ENCODE results near the gene RAPGEF3. TPM values are rescaled to one million over a fixed set of nuclear protein-coding genes. Genes with fewer than 3 reads are reported as not detected.

The RAPGEF3 gene
- total and polyA plus RNA-seq, 9 of the 15 experiments (the other 6 are each of a cell fraction or from before 2014, with no cell fraction given): 0.03 to 0.78 (median 0.37) TPM; not detected in 1

GRCh38 chr12:47779943-47780504 is 21.3 kb upstream of the RAPGEF3 start (continued):
- no peak for TF ChIP-seq THRA (IDR thresholded peaks at IDR 0.05)
- TF ChIP-seq ZZZ3 (IDR thresholded peaks at IDR 0.05): no peak
- TF ChIP-seq TAF15 (IDR thresholded peaks at IDR 0.05; ENCODE audit: low read depth, low read length): 0 out of 2 replicates have a peak, but pooled peaks have one; percentile 49
- peak; percentile 35; the same call in 1 of the 2 replicates for TF ChIP-seq C11orf30 (IDR thresholded peaks at IDR 0.05; ENCODE audit: low read depth)
- TF ChIP-seq POLR2A (conservative IDR thresholded peaks at IDR 0.05): 0 out of 2 replicates have a peak, but pooled peaks have one; percentile 13
- TF ChIP-seq MAFF (IDR thresholded peaks at IDR 0.05; ENCODE audit: low read length): peak; percentile 19; the same call in 1 of the 2 replicates

GRCh38 chr12:47779301-47779942 is 20.7 kb upstream of the RAPGEF3 start:
- Histone ChIP-seq H3K4me3 (no peak overlapping the region), H3K27ac (ENCODE audit: extremely low read depth, low read depth, low read length) (no peak overlapping the region), H3K36me3 (ENCODE audit: control insufficient read depth, insufficient read depth, low read length) (peaks cover 59% of the 10 kb centered on the region; the same call in 2 of the 3 replicates), H4K20me1 (replicated peaks; ENCODE audit: control insufficient read depth, insufficient read depth, low read length) (peaks cover 17% of the 10 kb centered on the region; the same call in 1 of the 2 replicates), H3K4me1 (replicated peaks in 1 of 2; ENCODE audit: control insufficient read depth in 2 of 2, insufficient read depth in 2 of 2, low read length in 2 of 2) (peaks cover 47 to 78% of the 10 kb centered on the region in 2 experiments), H3K9ac (ENCODE audit: insufficient read depth in 1 of 2, low read depth in 2 of 2, low read length in 2 of 2) (no peak overlapping the region; a peak in 1 of 4 replicates), H3K27me3 (ENCODE audit: control insufficient read depth in 2 of 2, insufficient read depth in 2 of 2, low read length in 2 of 2) (no peaks in the 10 kb centered on the region), H3K9me3 (replicated peaks; ENCODE audit: control insufficient read depth, insufficient read depth, low read depth, low read length) (no peaks in the 10 kb centered on the region), H3K4me2 (ENCODE audit: insufficient read depth, low read length) (no peak overlapping the region; the same call in 1 of the 2 replicates), H3K9me1 (ENCODE audit: control insufficient read depth, insufficient read depth, low read length) (peaks cover 5% of the 10 kb centered on the region), H2AFZ (ENCODE audit: low read depth, low read length) (no peak overlapping the region), H3K79me2 (ENCODE audit: control insufficient read depth, insufficient read depth, low read length) (peaks cover 58% of the 10 kb centered on the region)
- peak; percentile 97 for FAIRE-seq
- ATAC-seq: peak; percentile 75
- intact Hi-C loops (cut with micrococcal nuclease) (loop anchor here (1.0 kb wide), 3 partner anchors 37 to 64 kb away; no protein-coding TSS in a partner anchor), in situ Hi-C loops (cut with MboI) (loop anchor here (10.0 kb wide), 1 partner anchor 65 kb away; no protein-coding TSS in a partner anchor)
- WGBS (ENCODE audit: insufficient coverage, low coverage, missing lambda C conversion rate): 43% methylated on average over 19 of the region's 19 CpGs
- ChIA-PET CTCF (ENCODE audit: low intra/inter-chr PET ratio) (interaction anchor here (0.7 to 4.5 kb wide), 5 partner anchors 12 to 64 kb away, joined by 3 to 42 read pairs (median 6); partner anchors contain the start of gene RAPGEF3), POLR2A (interaction anchor here (0.6 to 5.4 kb wide), 6 partner anchors 8 to 79 kb away, joined by 3 to 38 read pairs (median 4); partner anchors contain the start of gene RAPGEF3)
- peak; percentile 71 to 92 (median 76) for DNase-seq (ENCODE audit: extremely low read depth in 1 of 4, low spot score in 3 of 4)
- BruUV-seq (replicated peaks): no TSS peak
- TF ChIP-seq TAF7 (tag; IDR thresholded peaks at IDR 0.05): no peak
- TF ChIP-seq ZNF24 (IDR thresholded peaks at IDR 0.05): 0 out of 2 replicates have a peak, but pooled peaks have one; percentile 7
- peak; percentile 33; the same call in 1 of the 2 replicates for TF ChIP-seq SMAD3 (CRISPR knock-in tag; conservative IDR thresholded peaks at IDR 0.05)
- TF ChIP-seq ELF1 (tag; IDR thresholded peaks at IDR 0.05): peak; percentile 86
- peak; percentile 57 for TF ChIP-seq ETV1 (tag; conservative IDR thresholded peaks at IDR 0.05; ENCODE audit: low read depth)
- no peak for TF ChIP-seq NCOA6 (IDR thresholded peaks at IDR 0.05)
- TF ChIP-seq NR2C1 (IDR thresholded peaks at IDR 0.05): no peak
- no peak for TF ChIP-seq NR2C1 (tag; IDR thresholded peaks at IDR 0.05)
- 0 out of 2 replicates have a peak, but pooled peaks have one; percentile 43 for TF ChIP-seq MYNN (IDR thresholded peaks at IDR 0.05)
- no peak for TF ChIP-seq MYNN (CRISPR knock-in tag; IDR thresholded peaks at IDR 0.05)
- TF ChIP-seq USF2 (CRISPR knock-in tag; IDR thresholded peaks at IDR 0.05): no peak
- no peak for TF ChIP-seq DLX4 (CRISPR knock-in tag; IDR thresholded peaks at IDR 0.05)
- TF ChIP-seq CTBP1 (IDR thresholded peaks at IDR 0.05; ENCODE audit: borderline replicate concordance): 0 out of 2 replicates have a peak, but pooled peaks have one; percentile 49
- TF ChIP-seq NR2F6 (CRISPR knock-in tag; IDR thresholded peaks at IDR 0.05): no peak
